Ectodermal cell (in vitro differentiated cells): ENCODE data around the gene UBE2M.

ENCODE experiments used
- H3K27ac ChIP-seq: 2 replicates; pipeline ENCODE4 v1.7.0; 2013; ENCODE audit warnings: mild to moderate bottlenecking, low read depth, low read length; ENCODE audit not compliant: insufficient read depth, poor library complexity, severe bottlenecking
- H3K27me3 ChIP-seq: 2 replicates; pipeline ENCODE4 v1.7.0; 2013; ENCODE audit warnings: mild to moderate bottlenecking, low read length; ENCODE audit not compliant: insufficient read depth, control insufficient read depth, poor library complexity, severe bottlenecking
- H3K36me3 ChIP-seq: one replicate; pipeline ENCODE4 v1.7.0; 2013; ENCODE audit warnings: low read length; ENCODE audit not compliant: control insufficient read depth, insufficient read depth
- H3K4me1 ChIP-seq: one replicate; pipeline ENCODE4 v1.7.0; 2013; ENCODE audit warnings: low read length; ENCODE audit not compliant: control insufficient read depth, insufficient read depth
- H3K4me3 ChIP-seq: 2 replicates; pipeline ENCODE4 v1.7.0; 2013; ENCODE audit warnings: low read depth, low read length, control low read depth; ENCODE audit not compliant: insufficient read depth
- H3K9me3 ChIP-seq: 2 replicates; pipeline ENCODE4 v1.7.0; 2013; ENCODE audit warnings: mild to moderate bottlenecking, low read length, moderate library complexity; ENCODE audit not compliant: control insufficient read depth
- WGBS, 2 experiments: methylation state at CpG; one replicate each; pipeline ENCODE4 v1.1.7; 2013; ENCODE audit warnings: missing lambda C conversion rate in 2 of 2; 5-methylcytosine and 5-hydroxymethylcytosine counted together

The UBE2M gene

GRCh38 chr19:58555369-58555885 lies 3.0 kb downstream of the UBE2M start:
- Histone ChIP-seq H3K27ac (peak overlapping the region; percentile 84), H3K4me1 (peaks cover 31% of the 10 kb centered on the region), H3K4me3 (peak overlapping the region; percentile 92), H3K36me3 (peaks cover 31% of the 10 kb centered on the region), H3K9me3 (no peaks in the 10 kb centered on the region), H3K27me3 (no peaks in the 10 kb centered on the region)
- WGBS, 2 experiments = 81 to 82% methylated on average over 4 of the region's 4 CpGs

- peaks cover 24% of the 10 kb centered on the region for H3K4me1 ChIP-seq
- H3K4me3 ChIP-seq = peak within 1 kb of the TSS; percentile 92
- 3% methylated on average over 69 of the region's 69 CpGs for WGBS, 2 experiments
- no peaks in the 10 kb centered on the region for H3K27me3 ChIP-seq
- peak within 1 kb of the TSS; percentile 84 for H3K27ac ChIP-seq
- peaks cover 38% of the 10 kb centered on the region for H3K36me3 ChIP-seq
- H3K9me3 ChIP-seq = no peaks in the 10 kb centered on the region
Measured at GRCh38 chr19:58554494-58555368, 3.7 kb downstream of the UBE2M start, which contains the start of gene CHMP2A. Gene CHMP2A, minus strand, starts transcription at chr19:58555105. Its CDS starts 893 bp downstream, at chr19:58554212.

- peaks cover 23% of the 10 kb centered on the region for H3K4me1 ChIP-seq
- H3K4me3 ChIP-seq = peak overlapping the region; percentile 92
- H3K36me3 ChIP-seq = peaks cover 46% of the 10 kb centered on the region
- WGBS, 2 experiments = 80 to 82% methylated on average over 18 of the region's 18 CpGs
- no peaks in the 10 kb centered on the region for H3K27me3 ChIP-seq
- no peaks in the 10 kb centered on the region for H3K9me3 ChIP-seq
- peak overlapping the region; percentile 84 for H3K27ac ChIP-seq
Measured at GRCh38 chr19:58553799-58554493, 4.5 kb downstream of the UBE2M start.

GRCh38 chr19:58552655-58553054 lies 5.8 kb downstream of the UBE2M start:
- peaks cover 59% of the 10 kb centered on the region for H3K36me3 ChIP-seq
- no peak overlapping the region for H3K27ac ChIP-seq
- H3K4me1 ChIP-seq = peaks cover 23% of the 10 kb centered on the region
- WGBS, 2 experiments = 97% methylated on average over 2 of the region's 2 CpGs
- no peak overlapping the region for H3K4me3 ChIP-seq
- no peaks in the 10 kb centered on the region for H3K9me3 ChIP-seq
- no peaks in the 10 kb centered on the region for H3K27me3 ChIP-seq

GRCh38 chr19:58551577-58552471 lies 6.6 kb downstream of the UBE2M start:
- WGBS, 2 experiments = 95 to 96% methylated on average over 18 of the region's 18 CpGs
- Histone ChIP-seq H3K9me3 (no peaks in the 10 kb centered on the region), H3K36me3 (peaks cover 62% of the 10 kb centered on the region), H3K27ac (no peak overlapping the region), H3K4me1 (peaks cover 14% of the 10 kb centered on the region), H3K4me3 (no peak overlapping the region), H3K27me3 (no peaks in the 10 kb centered on the region)

- WGBS, 2 experiments = 95 to 100% methylated on average over 1 of the region's 1 CpG
- Histone ChIP-seq H3K9me3 (no peaks in the 10 kb centered on the region), H3K4me1 (peaks cover 13% of the 10 kb centered on the region), H3K27me3 (no peaks in the 10 kb centered on the region), H3K27ac (no peak overlapping the region), H3K36me3 (peaks cover 55% of the 10 kb centered on the region), H3K4me3 (no peak overlapping the region)
Measured at GRCh38 chr19:58551123-58551497, 7.3 kb downstream of the UBE2M start.

- no peak overlapping the region for H3K4me3 ChIP-seq
- H3K4me1 ChIP-seq = peaks cover 13% of the 10 kb centered on the region
- H3K36me3 ChIP-seq = peaks cover 50% of the 10 kb centered on the region
- 96% methylated on average over 13 of the region's 13 CpGs for WGBS, 2 experiments
- no peaks in the 10 kb centered on the region for H3K9me3 ChIP-seq
- H3K27ac ChIP-seq = no peak overlapping the region
- H3K27me3 ChIP-seq = no peaks in the 10 kb centered on the region
Measured at GRCh38 chr19:58550362-58551122, 7.9 kb downstream of the UBE2M start.

- Histone ChIP-seq H3K27ac (no peak overlapping the region), H3K4me3 (no peak overlapping the region), H3K4me1 (peaks cover 13% of the 10 kb centered on the region), H3K27me3 (no peaks in the 10 kb centered on the region), H3K9me3 (no peaks in the 10 kb centered on the region), H3K36me3 (peaks cover 48% of the 10 kb centered on the region)
- WGBS, 2 experiments = 96 to 97% methylated on average over 11 of the region's 11 CpGs
Measured at GRCh38 chr19:58549664-58550361, 8.6 kb downstream of the UBE2M start.
